SK-N-DZ (cell line): Measurements from ENCODE around the gene USP25.

Experiments
- DNase-seq: peaks from one replicate; pipeline ENCODE4 v3.0.0-alpha.2; 2015; ENCODE audit warnings: low spot score

USP25 gene

DNA sequence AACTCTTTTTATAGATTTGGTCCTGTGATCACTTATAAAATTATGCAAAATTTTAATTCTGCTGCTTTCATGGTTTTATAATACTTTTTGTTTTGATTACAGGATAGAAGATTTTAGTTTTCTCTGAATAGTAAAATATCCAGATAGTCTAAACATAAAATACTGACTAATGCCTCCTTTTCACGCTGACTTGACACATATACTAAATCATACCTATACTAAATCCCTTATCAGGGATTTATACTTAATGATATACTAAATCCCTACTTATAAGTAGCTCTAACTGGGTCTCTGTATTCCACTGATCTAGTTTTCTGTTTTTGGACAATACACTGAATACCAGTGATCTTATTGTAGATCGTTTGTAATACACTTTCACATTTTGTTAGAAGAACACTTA, 128.0 kb downstream of the USP25 start:
- no peak for DNase-seq

- DNase-seq = no peak
These were observed 130.8 kb downstream of the USP25 start for GRCh38 chr21:15860541-15860940.

GRCh38 chr21:15868940-15869339, 139.2 kb downstream of the USP25 start:
- DNase-seq = no peak

GRCh38 chr21:15870819-15871218, 141.0 kb downstream of the USP25 start:
- DNase-seq = no peak

DNA sequence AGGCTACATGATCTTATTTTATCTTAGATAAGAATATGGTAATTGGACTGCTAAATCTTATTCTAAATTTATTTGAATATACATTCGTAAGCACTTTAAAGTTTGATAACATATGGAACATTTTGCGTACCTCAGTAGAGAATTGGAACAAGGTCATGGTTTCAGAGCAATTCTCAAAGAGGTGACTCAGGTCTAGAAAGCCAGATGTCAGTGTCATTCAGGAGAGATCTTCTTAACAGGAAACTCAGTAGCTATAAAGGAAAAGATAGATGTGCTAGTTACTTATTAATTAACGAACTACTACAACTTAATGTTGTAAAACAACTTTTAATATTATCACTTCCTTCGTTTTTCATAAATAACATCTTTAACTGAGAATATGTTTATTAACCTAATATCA, 142.5 kb downstream of the USP25 start:
- no peak for DNase-seq

- no peak for DNase-seq
These were observed 144.8 kb downstream of the USP25 start for GRCh38 chr21:15874615-15875014.

- no peak for DNase-seq
These were observed 145.5 kb downstream of the USP25 start for GRCh38 chr21:15875286-15875685.

DNA sequence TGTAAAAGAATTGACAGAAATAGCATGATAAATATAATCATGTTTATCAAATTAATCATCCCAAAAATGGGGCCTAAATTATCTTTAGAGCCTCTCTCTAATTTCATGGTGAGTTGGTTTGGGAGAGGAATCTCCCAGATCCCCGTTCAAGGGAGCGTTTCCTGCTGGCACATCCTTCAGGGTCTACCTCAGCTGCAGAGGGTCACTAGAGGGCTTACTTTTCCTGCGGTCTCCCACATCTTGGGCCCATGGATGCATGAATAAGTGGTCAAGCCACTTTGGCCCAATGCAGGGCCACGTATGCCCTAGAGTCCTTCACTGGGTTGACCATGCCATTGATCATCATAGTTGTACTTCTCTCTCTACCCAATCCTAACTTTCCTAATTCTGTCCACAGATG, 164.1 kb downstream of the USP25 start:
- no peak for DNase-seq

DNA sequence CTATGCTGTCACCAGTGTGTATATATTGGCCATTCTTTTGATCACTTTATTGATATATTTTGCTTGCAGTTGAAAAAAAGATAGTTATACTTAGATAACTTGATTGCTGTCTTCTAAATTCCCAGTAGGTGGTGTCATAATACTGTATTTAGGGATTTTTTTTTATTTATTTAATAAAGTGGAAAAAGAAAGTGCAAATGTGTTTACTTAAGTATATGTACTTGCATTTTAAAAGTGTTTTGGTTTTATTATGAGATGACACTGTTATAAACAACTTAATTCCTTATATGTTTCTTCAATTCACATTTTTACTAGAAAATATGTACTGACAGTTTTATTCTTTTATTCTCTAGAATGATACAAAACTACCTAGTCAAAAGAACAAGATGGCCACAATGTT, 164.8 kb downstream of the USP25 start:
- DNase-seq = no peak

- DNase-seq = no peak
These were observed 165.6 kb downstream of the USP25 start for GRCh38 chr21:15895142-15896106.

DNA sequence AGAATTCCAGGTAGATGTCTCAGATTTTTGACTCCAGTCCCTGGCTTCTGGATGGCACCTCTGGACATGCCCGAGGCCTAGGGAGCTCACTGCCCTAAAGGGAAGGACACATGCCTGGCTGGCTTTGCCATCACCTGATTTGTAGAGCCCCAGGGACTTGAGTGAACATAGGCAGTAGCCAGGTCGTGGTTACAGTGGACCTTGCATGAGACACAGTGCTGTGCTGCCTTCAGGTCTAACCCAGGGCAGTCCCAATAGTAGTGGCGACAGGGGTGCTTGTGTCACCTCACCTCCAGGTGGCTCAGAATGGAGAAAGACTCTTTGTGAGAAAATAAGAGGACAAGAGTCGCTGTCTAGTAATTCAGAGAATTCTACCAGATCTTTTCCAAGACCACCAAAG, 166.7 kb downstream of the USP25 start:
- DNase-seq = no peak

DNA sequence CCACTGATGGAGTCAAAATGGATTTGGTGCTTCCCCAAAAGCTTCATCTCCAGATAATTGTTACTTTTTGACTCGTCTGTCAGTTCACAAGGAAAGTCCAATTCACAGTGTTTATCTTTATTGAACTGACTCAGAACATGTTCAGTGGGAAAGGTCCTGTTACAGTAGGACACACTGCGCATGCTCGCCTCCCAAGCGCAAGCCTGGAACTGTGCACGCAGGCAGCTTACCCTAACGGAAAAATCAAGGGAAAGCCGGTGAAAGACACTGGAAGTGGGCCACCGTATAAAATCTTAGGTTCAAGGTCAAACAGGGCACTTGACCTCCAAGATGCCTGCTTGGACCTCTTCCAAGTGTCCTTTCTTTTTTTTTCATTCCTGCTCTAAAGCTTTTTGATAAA, 174.6 kb downstream of the USP25 start:
- DNase-seq = no peak

DNA sequence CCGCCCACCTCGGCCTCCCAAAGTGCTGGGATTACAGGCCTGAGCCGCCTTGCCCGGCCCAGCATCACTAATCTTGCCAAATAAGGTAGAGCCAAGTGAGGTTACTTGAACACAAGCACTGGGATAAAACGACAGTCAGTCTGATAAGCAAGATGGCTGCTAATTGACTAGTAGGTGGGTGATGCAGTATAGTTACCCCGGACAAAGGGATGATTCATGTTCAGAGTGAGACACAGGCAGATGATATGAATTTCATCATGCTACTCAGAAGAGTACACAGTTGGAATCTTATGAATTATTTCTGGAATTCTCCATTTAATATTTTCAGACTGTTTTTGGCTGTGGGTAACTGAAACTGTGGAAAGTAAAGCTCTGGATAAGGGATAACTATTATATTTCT, 178.4 kb downstream of the USP25 start:
- no peak for DNase-seq

- no peak for DNase-seq
These were observed 198.4 kb downstream of the USP25 start for GRCh38 chr21:15928196-15928595.

GRCh38 chr21:15928686-15929425, 199.1 kb downstream of the USP25 start:
- no peak for DNase-seq

DNA sequence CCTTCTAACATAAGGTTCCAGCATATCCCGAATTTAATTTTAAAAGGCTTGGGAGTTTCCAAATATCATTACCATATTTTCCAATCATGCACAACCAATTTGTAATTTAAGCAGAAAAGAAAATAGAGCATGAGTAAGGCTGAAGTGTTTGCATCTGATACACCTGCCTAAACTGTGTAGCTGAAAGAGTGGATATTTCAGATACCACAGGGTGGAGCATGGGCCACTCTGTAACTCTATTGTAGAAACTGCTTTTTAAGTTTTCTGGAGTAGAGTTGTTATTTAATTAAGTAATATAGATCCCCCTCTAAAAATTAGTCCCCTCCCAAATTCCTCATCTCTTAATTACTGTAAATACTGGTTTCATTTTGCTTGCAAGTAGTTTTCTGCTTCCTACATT, 199.8 kb downstream of the USP25 start:
- DNase-seq = no peak
